ENCODE results near the gene NR4A3. TPM values are rescaled to one million over a fixed set of nuclear protein-coding genes. Genes with fewer than 3 reads are reported as not detected.

NR4A3 gene
- total RNA-seq, 2 experiments from 2014 or later = 0.13 to 0.74 TPM

DNA sequence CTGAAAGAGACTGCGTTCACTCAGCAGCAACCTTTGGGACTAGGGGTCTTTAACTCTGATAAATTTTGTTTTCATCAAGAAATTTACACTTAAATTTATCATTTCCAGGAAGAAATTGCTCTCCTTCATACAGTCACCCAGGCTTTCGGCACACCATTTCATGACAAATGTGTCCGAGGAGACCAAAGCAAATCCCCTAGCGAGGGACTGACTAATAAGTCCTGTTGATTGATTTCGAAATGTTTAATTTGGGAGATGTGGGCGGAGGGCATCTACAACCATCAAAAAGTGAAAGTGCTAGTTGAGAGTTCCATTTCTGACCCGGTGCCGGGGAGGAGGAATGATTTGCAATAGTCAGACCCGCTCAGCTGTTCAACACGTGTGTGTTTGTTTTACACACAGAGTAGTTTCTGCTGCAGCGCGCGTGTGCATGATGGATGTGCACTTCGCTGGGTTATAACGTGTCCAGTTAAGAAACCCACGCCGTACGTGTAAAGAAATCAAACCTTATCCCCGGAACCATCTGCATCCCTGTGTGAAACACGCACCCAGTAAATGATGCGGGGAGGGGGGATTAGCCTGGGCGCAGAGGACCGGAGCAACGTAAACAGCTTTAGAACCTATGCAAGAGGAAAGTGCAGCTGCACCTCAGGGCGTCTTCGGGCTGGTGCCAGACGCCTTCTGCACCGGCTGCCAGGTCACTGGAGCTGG lies 845 bp upstream of the NR4A3 start:
- BruUV-seq (replicated peaks) = no TSS peak
- H3K79me2 ChIP-seq (ENCODE audit: insufficient read depth, low read depth, low read length) = peaks cover 5% of the 10 kb centered on the region; the same call in 1 of the 2 replicates
- H3K4me3 ChIP-seq (ENCODE audit: low read depth, low read length, poor library complexity, severe bottlenecking) = peak overlapping the region; percentile 73
- POLR2A ChIA-PET = interaction anchor here (0.6 to 1.2 kb wide), 4 partner anchors 10 to 531 kb away, joined by 3 read pairs; partner anchors contain the start of gene TEX10
- peaks cover 37% of the 10 kb centered on the region for H3K4me1 ChIP-seq (ENCODE audit: insufficient read depth, low read length, poor library complexity, severe bottlenecking)
- TF ChIP-seq, protein P1, sequence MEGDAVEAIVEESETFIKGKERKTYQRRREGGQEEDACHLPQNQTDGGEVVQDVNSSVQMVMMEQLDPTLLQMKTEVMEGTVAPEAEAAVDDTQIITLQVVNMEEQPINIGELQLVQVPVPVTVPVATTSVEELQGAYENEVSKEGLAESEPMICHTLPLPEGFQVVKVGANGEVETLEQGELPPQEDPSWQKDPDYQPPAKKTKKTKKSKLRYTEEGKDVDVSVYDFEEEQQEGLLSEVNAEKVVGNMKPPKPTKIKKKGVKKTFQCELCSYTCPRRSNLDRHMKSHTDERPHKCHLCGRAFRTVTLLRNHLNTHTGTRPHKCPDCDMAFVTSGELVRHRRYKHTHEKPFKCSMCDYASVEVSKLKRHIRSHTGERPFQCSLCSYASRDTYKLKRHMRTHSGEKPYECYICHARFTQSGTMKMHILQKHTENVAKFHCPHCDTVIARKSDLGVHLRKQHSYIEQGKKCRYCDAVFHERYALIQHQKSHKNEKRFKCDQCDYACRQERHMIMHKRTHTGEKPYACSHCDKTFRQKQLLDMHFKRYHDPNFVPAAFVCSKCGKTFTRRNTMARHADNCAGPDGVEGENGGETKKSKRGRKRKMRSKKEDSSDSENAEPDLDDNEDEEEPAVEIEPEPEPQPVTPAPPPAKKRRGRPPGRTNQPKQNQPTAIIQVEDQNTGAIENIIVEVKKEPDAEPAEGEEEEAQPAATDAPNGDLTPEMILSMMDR (conservative IDR thresholded peaks at IDR 0.05; ENCODE audit: low read length) = no peak
- TF ChIP-seq EZH2phosphoT487 (IDR thresholded peaks at IDR 0.05; ENCODE audit: borderline replicate concordance, low read depth, low read length) = no peak
- intact Hi-C loops (cut with micrococcal nuclease; ENCODE audit: unreplicated experiment) = loop anchor here (1.0 kb wide), 1 partner anchor 529 kb away; no protein-coding TSS in a partner anchor
- peak overlapping the region; percentile 72 for H2AFZ ChIP-seq (ENCODE audit: low read length)
- H3K9me3 ChIP-seq (ENCODE audit: low read length) = no peaks in the 10 kb centered on the region
- CTCF ChIA-PET (ENCODE audit: unreplicated experiment) = no interaction called here
- H3K9me2 ChIP-seq (ENCODE audit: insufficient read depth, low read length) = no peaks in the 10 kb centered on the region
- peak overlapping the region; percentile 80 for H3K27ac ChIP-seq (ENCODE audit: low read depth, low read length, poor library complexity, severe bottlenecking)
- H3K4me2 ChIP-seq (ENCODE audit: low read length) = peak overlapping the region; percentile 98
- H3K36me3 ChIP-seq (ENCODE audit: insufficient read depth, low read length) = no peaks in the 10 kb centered on the region
- peak; percentile 66 for DNase-seq (ENCODE audit: low spot score)
- no peaks in the 10 kb centered on the region for H4K20me1 ChIP-seq (ENCODE audit: insufficient read depth, low read length)

DNA sequence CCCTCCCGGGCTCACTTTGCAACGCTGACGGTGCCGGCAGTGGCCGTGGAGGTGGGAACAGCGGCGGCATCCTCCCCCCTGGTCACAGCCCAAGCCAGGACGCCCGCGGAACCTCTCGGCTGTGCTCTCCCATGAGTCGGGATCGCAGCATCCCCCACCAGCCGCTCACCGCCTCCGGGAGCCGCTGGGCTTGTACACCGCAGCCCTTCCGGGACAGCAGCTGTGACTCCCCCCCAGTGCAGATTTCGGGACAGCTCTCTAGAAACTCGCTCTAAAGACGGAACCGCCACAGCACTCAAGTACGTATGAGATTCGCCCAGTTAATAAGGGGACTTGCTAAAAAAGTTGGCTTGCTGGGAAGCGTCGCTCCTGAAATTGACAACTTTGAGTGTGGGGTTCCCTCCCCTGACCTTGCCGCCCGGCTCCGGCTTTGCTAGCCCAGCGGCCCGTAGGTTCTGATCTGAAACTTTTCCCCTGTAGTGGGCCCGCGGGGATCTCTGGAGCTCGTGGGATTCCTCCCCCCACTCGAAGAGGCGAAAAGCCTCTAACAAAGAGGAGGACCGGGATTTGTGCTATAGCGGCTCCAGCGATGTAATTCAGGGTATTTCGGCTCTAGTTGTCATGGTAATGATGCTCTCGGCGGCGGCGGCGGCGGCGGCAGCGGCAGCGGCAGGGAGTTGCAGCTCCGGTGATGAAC lies 572 bp downstream of the NR4A3 start:
- H3K4me2 ChIP-seq (ENCODE audit: low read length) = peak overlapping the region; percentile 98
- DNase-seq (ENCODE audit: low spot score) = peak; percentile 39
- TF ChIP-seq, protein P1 (conservative IDR thresholded peaks at IDR 0.05; ENCODE audit: low read length) = no peak; the same call in 1 of the 2 replicates
- H3K79me2 ChIP-seq (ENCODE audit: insufficient read depth, low read depth, low read length) = peaks cover 5% of the 10 kb centered on the region; the same call in 1 of the 2 replicates
- no peaks in the 10 kb centered on the region for H3K36me3 ChIP-seq (ENCODE audit: insufficient read depth, low read length)
- intact Hi-C loops (cut with micrococcal nuclease; ENCODE audit: unreplicated experiment) = no loop called here
- no TSS peak for BruUV-seq (replicated peaks)
- H3K4me3 ChIP-seq (ENCODE audit: low read depth, low read length, poor library complexity, severe bottlenecking) = peak overlapping the region; percentile 73
- CTCF ChIA-PET (ENCODE audit: unreplicated experiment) = interaction anchor here (1.4 kb wide), 1 partner anchor 11 kb away, joined by 3 read pairs; no protein-coding TSS in a partner anchor
- H4K20me1 ChIP-seq (ENCODE audit: insufficient read depth, low read length) = no peaks in the 10 kb centered on the region
- H2AFZ ChIP-seq (ENCODE audit: low read length) = peak overlapping the region; percentile 72
- peak overlapping the region; percentile 80 for H3K27ac ChIP-seq (ENCODE audit: low read depth, low read length, poor library complexity, severe bottlenecking)
- no peaks in the 10 kb centered on the region for H3K9me2 ChIP-seq (ENCODE audit: insufficient read depth, low read length)
- H3K4me1 ChIP-seq (ENCODE audit: insufficient read depth, low read length, poor library complexity, severe bottlenecking) = peaks cover 45% of the 10 kb centered on the region
- POLR2A ChIA-PET = interaction anchor here (0.6 to 1.3 kb wide), 5 partner anchors 20 to 600 kb away, joined by 3 read pairs; partner anchors contain the start of gene SEC61B
- no peaks in the 10 kb centered on the region for H3K9me3 ChIP-seq (ENCODE audit: low read length)
